ENCODE measurements around the gene RSPO3. TPM values are rescaled to one million over a fixed set of nuclear protein-coding genes. Genes with fewer than 3 reads are reported as not detected.
"Not testable (repeated sequence)": the region's sequence is repeated elsewhere in the genome, so short reads cannot be mapped to it uniquely, and the experiment has no call there.

The RSPO3 gene
- total RNA-seq, 1 donor from 2014 or later: 8.0 TPM

- Histone ChIP-seq H3K27ac (no peak overlapping the region), H3K4me1 (no peaks in the 10 kb centered on the region), H3K27me3 (ENCODE audit: low read depth) (no peaks in the 10 kb centered on the region), H3K9me3 (no peaks in the 10 kb centered on the region), H3K4me3 (no peak overlapping the region), H3K36me3 (no peaks in the 10 kb centered on the region)
- DNase-seq (no peak), ATAC-seq (no peak)
- no peak for TF ChIP-seq CTCF (IDR thresholded peaks at IDR 0.05)
- intact Hi-C loops (cut with DNase I): no loop called here
Observed at GRCh38 chr6:127085181-127085580, 33.3 kb upstream of the RSPO3 start.

GRCh38 chr6:127090051-127090450 is 28.4 kb upstream of the RSPO3 start:
- ATAC-seq (no peak), DNase-seq (no peak)
- no peak overlapping the region for H3K27ac ChIP-seq
- intact Hi-C loops (cut with DNase I): no loop called here
- no peaks in the 10 kb centered on the region for H3K36me3 ChIP-seq
- H3K9me3 ChIP-seq: no peaks in the 10 kb centered on the region
- TF ChIP-seq CTCF (IDR thresholded peaks at IDR 0.05): no peak
- no peaks in the 10 kb centered on the region for H3K27me3 ChIP-seq (ENCODE audit: low read depth)
- H3K4me1 ChIP-seq: no peaks in the 10 kb centered on the region
- no peak overlapping the region for H3K4me3 ChIP-seq

GRCh38 chr6:127092466-127092865 is 26.0 kb upstream of the RSPO3 start:
- no peaks in the 10 kb centered on the region for H3K4me1 ChIP-seq
- intact Hi-C loops (cut with DNase I): no loop called here
- no peak overlapping the region for H3K4me3 ChIP-seq
- no peak overlapping the region for H3K27ac ChIP-seq
- no peak for TF ChIP-seq CTCF (IDR thresholded peaks at IDR 0.05)
- no peak for DNase-seq
- H3K9me3 ChIP-seq: no peaks in the 10 kb centered on the region
- ATAC-seq: no peak
- H3K36me3 ChIP-seq: no peaks in the 10 kb centered on the region
- no peaks in the 10 kb centered on the region for H3K27me3 ChIP-seq (ENCODE audit: low read depth)

GRCh38 chr6:127094791-127095190 is 23.7 kb upstream of the RSPO3 start:
- H3K4me1 ChIP-seq: no peaks in the 10 kb centered on the region
- no peak overlapping the region for H3K4me3 ChIP-seq
- no peaks in the 10 kb centered on the region for H3K9me3 ChIP-seq
- no peak for TF ChIP-seq CTCF (IDR thresholded peaks at IDR 0.05)
- H3K27ac ChIP-seq: no peak overlapping the region
- intact Hi-C loops (cut with DNase I): no loop called here
- DNase-seq (no peak), ATAC-seq (no peak)
- H3K36me3 ChIP-seq: no peaks in the 10 kb centered on the region
- H3K27me3 ChIP-seq (ENCODE audit: low read depth): no peaks in the 10 kb centered on the region

GRCh38 chr6:127096167-127096566 is 22.3 kb upstream of the RSPO3 start:
- intact Hi-C loops (cut with DNase I): no loop called here

GRCh38 chr6:127097442-127097841 is 21.0 kb upstream of the RSPO3 start:
- intact Hi-C loops (cut with DNase I); H3K4me3 ChIP-seq; ATAC-seq; H3K36me3 ChIP-seq; DNase-seq; H3K9me3 ChIP-seq; H3K27me3 ChIP-seq (ENCODE audit: low read depth); H3K27ac ChIP-seq; H3K4me1 ChIP-seq: not testable (repeated sequence)

More at GRCh38 chr6:127096167-127096566, 22.3 kb upstream of the RSPO3 start:
- Histone ChIP-seq H3K4me3 (no peak overlapping the region), H3K27ac (no peak overlapping the region), H3K9me3 (no peaks in the 10 kb centered on the region), H3K27me3 (ENCODE audit: low read depth) (no peaks in the 10 kb centered on the region), H3K36me3 (no peaks in the 10 kb centered on the region), H3K4me1 (no peaks in the 10 kb centered on the region)
- ATAC-seq (no peak), DNase-seq (no peak)
- no peak for TF ChIP-seq CTCF (IDR thresholded peaks at IDR 0.05)

Data from lower lobe of right lung (tissue), 2 donors.